ENCODE data around the gene MT1B.

DNA sequence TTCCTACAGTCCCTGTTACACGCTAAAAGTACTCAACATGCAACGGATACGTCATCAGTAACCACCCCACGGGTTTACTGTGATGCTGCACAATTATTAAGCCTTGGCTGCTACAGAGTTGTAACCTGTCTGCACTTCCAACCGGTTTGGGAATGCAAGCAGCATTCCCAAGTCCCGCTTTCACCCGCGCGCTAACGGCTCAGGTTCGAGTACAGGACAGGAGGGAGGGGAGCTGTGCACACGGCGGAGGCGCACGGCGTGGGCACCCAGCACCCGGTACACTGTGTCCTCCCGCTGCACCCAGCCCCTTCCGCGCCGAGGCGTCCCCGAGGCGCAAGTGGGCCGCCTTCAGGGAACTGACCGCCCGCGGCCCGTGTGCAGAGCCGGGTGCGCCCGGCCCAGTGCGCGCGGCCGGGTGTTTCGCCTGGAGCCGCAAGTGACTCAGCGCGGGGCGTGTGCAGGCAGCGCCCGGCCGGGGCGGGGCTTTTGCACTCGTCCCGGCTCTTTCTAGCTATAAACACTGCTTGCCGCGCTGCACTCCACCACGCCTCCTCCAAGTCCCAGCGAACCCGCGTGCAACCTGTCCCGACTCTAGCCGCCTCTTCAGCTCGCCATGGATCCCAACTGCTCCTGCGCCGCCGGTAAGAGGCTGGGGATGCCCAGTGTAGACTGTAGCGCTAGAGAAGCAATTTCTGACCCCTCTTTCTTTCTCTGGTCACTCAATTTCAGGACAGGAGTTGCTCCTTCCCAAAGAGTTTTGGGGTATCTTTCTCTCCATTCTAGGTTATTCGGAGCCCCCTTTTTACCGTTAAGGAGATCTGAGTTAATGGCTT lies 43.4 kb upstream of the MT1B start, which contains the start of gene MT2A:
- TF ChIP-seq CTCF (IDR thresholded peaks at IDR 0.05; ENCODE audit: low read depth, low read length): no peak
- no peak for TF ChIP-seq EZH2phosphoT487 (IDR thresholded peaks at IDR 0.05; ENCODE audit: low read depth)

Measured in OCI-LY3 (cell line).